Right lobe of liver (tissue), 6 donors: ENCODE results near the gene SAMD9L. TPM values are rescaled to one million over a fixed set of nuclear protein-coding genes. Genes with fewer than 3 reads are reported as not detected.
A peak's percentile ranks its signal among the peaks of the same experiment; 100 is the strongest.

ENCODE experiments used
- ATAC-seq, 4 donors: fragments of 200-7000 bp; cut with Tn5 transposase; one replicate each; pipeline ENCODE4 v1.9.1; 2020; ENCODE audit warnings: mild to moderate bottlenecking in 4 of 4, moderate library complexity in 4 of 4
- DNase-seq, 3 donors: peaks; one replicate each; pipeline ENCODE4 v3.0.0-alpha.2; 2020
- H3K27ac ChIP-seq, 3 donors: fragments of 200-600 bp; one replicate each; pipeline ENCODE4 v1.8.0; 2022
- H3K27me3 ChIP-seq, 2 donors: fragments of 200-600 bp; one replicate each; pipeline ENCODE4 v1.8.0; 2022
- H3K36me3 ChIP-seq, 4 donors: fragments of 200-600 bp; sonication (generic) in 1 of 4; one replicate each; pipeline versions ENCODE4 v1.5.1 to v1.8.0; 2017 to 2022; ENCODE audit warnings: control low read depth in 1 of 4
- H3K4me1 ChIP-seq, 4 donors: fragments of 200-600 bp; sonication (generic) in 1 of 4; one replicate each; pipeline versions ENCODE4 v1.5.1 to v1.8.0; 2017 to 2022; ENCODE audit warnings: control low read depth in 1 of 4
- H3K4me3 ChIP-seq, 3 donors: fragments of 200-600 bp; one replicate each; pipeline ENCODE4 v1.8.0; 2022
- H3K9me3 ChIP-seq, 4 donors: fragments of 200-600 bp; sonication (generic) in 1 of 4; one replicate each; pipeline versions ENCODE4 v1.5.1 to v1.8.0; 2017 to 2022; ENCODE audit warnings: control low read depth in 1 of 4
- CTCF ChIP-seq, 4 donors: fragments of 200-600 bp in 3 of 4; fragments of 450-650 bp in 1 of 4; IDR thresholded peaks; one replicate each; pipeline versions ENCODE4 v1.5.1 to v1.8.0; 2016 to 2022; ENCODE audit warnings: antibody characterized with exemption in 4 of 4, mild to moderate bottlenecking in 2 of 4
- POLR2A ChIP-seq: fragments of 450-650 bp; IDR thresholded peaks from one replicate; pipeline ENCODE4 v1.6.1; 2017; ENCODE audit warnings: antibody characterized with exemption, mild to moderate bottlenecking
- WGBS: methylation state at CpG from one replicate; pipeline ENCODE4 v1.1.6; 2018; ENCODE audit warnings: low coverage, low lambda C conversion rate; ENCODE audit not compliant: insufficient coverage; ENCODE audit errors: missing lambda C conversion rate; 5-methylcytosine and 5-hydroxymethylcytosine counted together
- intact Hi-C, 2 donors: fragments of 100-400 bp; cut with DNase I; formaldehyde crosslinking; loops; one replicate each; pipeline versions ENCODE4 v1.11.2 to v1.14.1; 2022
- long read RNA-seq: library from polyadenylated mRNA; unstranded; transcript quantifications from one replicate; pipeline ENCODE4 v2.0.0, GENCODE V29; 2019
- total RNA-seq, 6 experiments: library from RNA; depleted of rRNA in 2 of 6; stranded (reverse); fragments of >200 nt in 2 of 6; fragmentation: NEBNext Ultra II Directional in 3 of 6; extraction: Animal tissue kit (Norgen Biotek cat#: 25700) in 3 of 6; gene quantifications; one replicate each; pipeline versions ENCODE4 v1.1.0 to v1.2.4, GENCODE V29; 2016 to 2023
- donor health status: DM: no; HTN: yes; CAD: no.
- donor health status: DM: no; HTN: no; CAD: no.
- donor health status: DM: no; HTN: no; CAD: no.
- donor health status: DM: no; HTN: yes; CAD: no.
- donor health status: DM: no; HTN: yes; CAD: no.

Gene SAMD9L
- total RNA-seq, result 1 to 10 TPM in 5 of 6 experiments, under 1 TPM in 1; 0.64 to 5.1 (median 3.1) TPM
- long read RNA-seq, result 0 reads

- Histone ChIP-seq H3K9me3 (no peaks in the 10 kb centered on the region), H3K4me1 (no peaks in the 10 kb centered on the region), H3K4me3 (peak within 1 kb of the TSS; percentile 17 to 37 (median 22)), H3K36me3 (peaks cover 0 to 5% (median 0%) of the 10 kb centered on the region in 4 donors), H3K27ac (peak within 1 kb of the TSS; percentile 11 to 67 (median 54)), H3K27me3 (no peaks in the 10 kb centered on the region)
- whole genome bisulfite sequencing, result 25% methylated on average over 2 of the region's 2 CpGs
- intact Hi-C loops, result no loop called here
- no peak for DNase-seq
- TF ChIP-seq POLR2A (no peak), CTCF (IDR thresholded peaks at IDR 0.05) (no peak)
- peak; percentile 42 to 73 (median 68) for ATAC-seq
These were observed at the start of gene SAMD9L for GRCh38 chr7:93148144-93148543. Gene SAMD9L (minus strand): TSS chr7:93148385. CDS start chr7:93135971, 12,414 bp downstream.

GRCh38 chr7:93196336-93196735, 48.2 kb upstream of the SAMD9L start:
- Histone ChIP-seq H3K4me3 (no peak overlapping the region), H3K9me3 (no peaks in the 10 kb centered on the region), H3K4me1 (no peaks in the 10 kb centered on the region), H3K27me3 (no peaks in the 10 kb centered on the region), H3K27ac (no peak overlapping the region), H3K36me3 (no peaks in the 10 kb centered on the region)
- ATAC-seq, result no peak
- intact Hi-C loops, result no loop called here
- DNase-seq, result no peak
- 52% methylated on average over 2 of the region's 2 CpGs for WGBS
- TF ChIP-seq POLR2A (no peak), CTCF (IDR thresholded peaks at IDR 0.05) (no peak)

GRCh38 chr7:93194386-93194785, 46.2 kb upstream of the SAMD9L start:
- DNase-seq, result no peak
- WGBS, result 23% methylated on average over 3 of the region's 3 CpGs
- no peak overlapping the region for H3K4me3 ChIP-seq
- no peaks in the 10 kb centered on the region for H3K36me3 ChIP-seq
- no peak overlapping the region for H3K27ac ChIP-seq
- no peaks in the 10 kb centered on the region for H3K9me3 ChIP-seq
- no peaks in the 10 kb centered on the region for H3K27me3 ChIP-seq
- ATAC-seq, result no peak
- H3K4me1 ChIP-seq, result no peaks in the 10 kb centered on the region
- TF ChIP-seq CTCF (IDR thresholded peaks at IDR 0.05), result no peak
- no peak for TF ChIP-seq POLR2A
- intact Hi-C loops, result no loop called here

- DNase-seq, result no peak
- no peaks in the 10 kb centered on the region for H3K4me1 ChIP-seq
- no peak overlapping the region for H3K4me3 ChIP-seq
- TF ChIP-seq CTCF (IDR thresholded peaks at IDR 0.05) (no peak), POLR2A (no peak)
- H3K36me3 ChIP-seq, result no peaks in the 10 kb centered on the region
- no peaks in the 10 kb centered on the region for H3K27me3 ChIP-seq
- 35% methylated on average over 6 of the region's 6 CpGs for WGBS
- intact Hi-C loops, result no loop called here
- H3K27ac ChIP-seq, result no peak overlapping the region
- no peaks in the 10 kb centered on the region for H3K9me3 ChIP-seq
- no peak for ATAC-seq
These were observed 40.9 kb upstream of the SAMD9L start for GRCh38 chr7:93188870-93189634.
